Transverse colon (tissue), 4 donors: ENCODE results near the gene CHSY3. TPM values are rescaled to one million over a fixed set of nuclear protein-coding genes. Genes with fewer than 3 reads are reported as not detected.

Experiments used
- DNase-seq: peaks from one replicate; pipeline ENCODE4 v3.0.0-alpha.2; 2019
- H3K27ac ChIP-seq, 4 donors: fragments of 200-600 bp; sonication (generic); 2 replicates each; pipeline ENCODE4 v1.5.1; 2016 to 2018; ENCODE audit warnings: inconsistent platforms in 4 of 4
- H3K27me3 ChIP-seq: fragments of 200-600 bp; sonication (generic); 2 replicates; pipeline ENCODE4 v1.5.1; 2017; ENCODE audit warnings: inconsistent platforms
- H3K36me3 ChIP-seq, 4 donors: fragments of 200-600 bp; sonication (generic); 2 replicates each; pipeline ENCODE4 v1.5.1; 2017 to 2019; ENCODE audit warnings: inconsistent platforms in 4 of 4
- H3K4me1 ChIP-seq, 4 donors: fragments of 200-600 bp; sonication (generic); 2 replicates each; pipeline ENCODE4 v1.5.1; 2017 to 2020; ENCODE audit warnings: inconsistent platforms in 4 of 4
- H3K4me3 ChIP-seq, 4 donors: fragments of 200-600 bp; sonication (generic); 1 replicate in 1 of 4; 2 replicates in 3 of 4; pipeline versions ENCODE4 v1.5.1 to v1.6.1; 2017 to 2019; ENCODE audit warnings: inconsistent platforms in 4 of 4
- H3K9me3 ChIP-seq, 2 donors: fragments of 200-600 bp; sonication (generic); 2 replicates each; pipeline ENCODE4 v1.5.1; 2017 to 2019; ENCODE audit warnings: inconsistent platforms in 2 of 2
- EP300 ChIP-seq: sonication (generic); formaldehyde crosslinking; IDR thresholded peaks from one replicate; pipeline ENCODE4 v1.6.1; 2017; ENCODE audit warnings: antibody characterized with exemption, low read depth
- POLR2A ChIP-seq: fragments of 450-650 bp; IDR thresholded peaks from one replicate; pipeline ENCODE4 v1.6.1; 2016; ENCODE audit warnings: antibody characterized with exemption, mild to moderate bottlenecking, moderate library complexity
- POLR2AphosphoS5 ChIP-seq, 3 donors: sonication (generic); formaldehyde crosslinking; IDR thresholded peaks; one replicate each; pipeline ENCODE4 v1.6.1; 2016; ENCODE audit warnings: antibody characterized with exemption in 3 of 3
- WGBS, 2 donors: methylation state at CpG; one replicate each; pipeline ENCODE4 v1.1.5; 2018; ENCODE audit warnings: low coverage in 1 of 2; 5-methylcytosine and 5-hydroxymethylcytosine counted together
- in situ Hi-C, 4 donors: fragments of 200-750 bp; cut with MboI; loops; one replicate each; pipeline versions ENCODE4 v1.15.0 to v1.15.1; 2017; ENCODE audit warnings: low sequenced_read_pairs in 3 of 4, low pct_ligation_motif_present in 1 of 4, low pct_unique_long_range_greater_than_20kb in 1 of 4
- intact Hi-C: fragments of 100-400 bp; cut with DNase I; formaldehyde crosslinking; loops from one replicate; pipeline ENCODE4 v1.15.1; 2023; ENCODE audit warnings: low total_unique reads
- total RNA-seq, 4 donors: library from RNA; depleted of rRNA; stranded (reverse); fragments of >200 nt; gene quantifications; one replicate each; pipeline ENCODE4 v1.1.0, GENCODE V29; 2016
- TF ChIP-seq, protein P1 (sequence below), 5 experiments: fragments of 200-600 bp in 3 of 5; fragments of 450-650 bp in 2 of 5; sonication (generic) in 3 of 5; IDR thresholded peaks; 1 replicate in 2 of 5; 2 replicates in 3 of 5; pipeline ENCODE4 v1.5.1; 2016 to 2017; ENCODE audit warnings: antibody characterized with exemption in 5 of 5, inconsistent platforms in 3 of 5, mild to moderate bottlenecking in 2 of 5, moderate library complexity in 1 of 5

CHSY3 gene
- total RNA-seq, result under 1 TPM; 0.27 to 0.79 (median 0.49) TPM

DNA sequence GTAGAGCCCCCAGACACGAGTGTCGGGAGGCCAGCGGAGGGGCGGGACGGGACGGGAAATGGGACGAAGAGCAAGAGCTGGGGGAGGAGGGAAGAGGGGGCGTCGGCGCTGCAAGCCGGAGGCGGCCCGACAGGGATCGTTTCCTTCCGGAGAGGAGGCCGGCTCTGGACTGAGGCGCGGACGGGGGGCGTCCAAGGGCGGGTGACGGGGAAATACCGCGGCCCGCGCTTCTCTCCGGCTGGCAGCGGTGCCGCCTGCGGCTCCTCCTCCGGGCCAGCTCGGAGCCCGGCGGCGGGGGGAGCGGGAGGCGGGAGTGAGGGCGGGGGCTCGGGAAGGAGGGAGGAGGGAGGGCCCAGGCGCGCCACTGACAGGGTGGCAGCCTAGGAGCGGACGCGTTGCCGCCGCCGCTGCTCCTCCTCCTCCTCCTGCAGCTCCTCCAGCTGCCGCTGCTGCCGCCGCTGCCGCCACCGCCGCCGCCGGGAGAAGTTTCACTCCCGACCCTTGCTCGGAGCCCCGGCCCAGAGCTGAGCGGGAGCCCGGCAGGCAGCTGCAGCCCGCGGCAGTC is at the start of gene CHSY3:
Gene CHSY3 (plus strand): TSS at position 364 of the 565 bp plus-strand sequence.
- intact Hi-C loops, result no loop called here
- TF ChIP-seq POLR2A, result no peak
- TF ChIP-seq EP300, result no peak
- no peak for TF ChIP-seq POLR2AphosphoS5 (IDR thresholded peaks at IDR 0.05)
- TF ChIP-seq, protein P1, sequence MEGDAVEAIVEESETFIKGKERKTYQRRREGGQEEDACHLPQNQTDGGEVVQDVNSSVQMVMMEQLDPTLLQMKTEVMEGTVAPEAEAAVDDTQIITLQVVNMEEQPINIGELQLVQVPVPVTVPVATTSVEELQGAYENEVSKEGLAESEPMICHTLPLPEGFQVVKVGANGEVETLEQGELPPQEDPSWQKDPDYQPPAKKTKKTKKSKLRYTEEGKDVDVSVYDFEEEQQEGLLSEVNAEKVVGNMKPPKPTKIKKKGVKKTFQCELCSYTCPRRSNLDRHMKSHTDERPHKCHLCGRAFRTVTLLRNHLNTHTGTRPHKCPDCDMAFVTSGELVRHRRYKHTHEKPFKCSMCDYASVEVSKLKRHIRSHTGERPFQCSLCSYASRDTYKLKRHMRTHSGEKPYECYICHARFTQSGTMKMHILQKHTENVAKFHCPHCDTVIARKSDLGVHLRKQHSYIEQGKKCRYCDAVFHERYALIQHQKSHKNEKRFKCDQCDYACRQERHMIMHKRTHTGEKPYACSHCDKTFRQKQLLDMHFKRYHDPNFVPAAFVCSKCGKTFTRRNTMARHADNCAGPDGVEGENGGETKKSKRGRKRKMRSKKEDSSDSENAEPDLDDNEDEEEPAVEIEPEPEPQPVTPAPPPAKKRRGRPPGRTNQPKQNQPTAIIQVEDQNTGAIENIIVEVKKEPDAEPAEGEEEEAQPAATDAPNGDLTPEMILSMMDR (IDR thresholded peaks at IDR 0.05), result peak in 2 of 5 experiments; percentile 0 to 9
- Histone ChIP-seq H3K36me3 (no peaks in the 10 kb centered on the region), H3K27me3 (peaks cover 63% of the 10 kb centered on the region), H3K9me3 (no peaks in the 10 kb centered on the region), H3K27ac (peak within 1 kb of the TSS; percentile 56 to 71 (median 70)), H3K4me3 (peak within 1 kb of the TSS; percentile 52 to 69 (median 58)), H3K4me1 (peaks cover 12 to 26% (median 19%) of the 10 kb centered on the region in 4 donors)
- 1% methylated on average over 49 of the region's 62 CpGs; no CpG with 5 or more reads in 1 of the 2 donors for WGBS, 2 donors
- peak; percentile 78 for DNase-seq
- in situ Hi-C loops, result no loop called here

- Histone ChIP-seq H3K4me1 (no peaks in the 10 kb centered on the region), H3K27me3 (no peaks in the 10 kb centered on the region), H3K4me3 (no peak overlapping the region), H3K9me3 (no peaks in the 10 kb centered on the region), H3K36me3 (no peaks in the 10 kb centered on the region), H3K27ac (no peak overlapping the region)
- intact Hi-C loops (no loop called here), in situ Hi-C loops (no loop called here)
- DNase-seq, result no peak
- no peak for TF ChIP-seq EP300
- TF ChIP-seq POLR2AphosphoS5 (IDR thresholded peaks at IDR 0.05), result no peak
- no peak for TF ChIP-seq POLR2A
- TF ChIP-seq, protein P1 (IDR thresholded peaks at IDR 0.05), result no peak
- 98 to 100% methylated on average over 1 of the region's 1 CpG for WGBS, 2 donors
Measured at GRCh38 chr5:129856325-129856724, 47.9 kb upstream of the CHSY3 start.

GRCh38 chr5:129857116-129857515 is 47.1 kb upstream of the CHSY3 start:
- Histone ChIP-seq H3K36me3 (no peaks in the 10 kb centered on the region), H3K9me3 (no peaks in the 10 kb centered on the region), H3K4me3 (no peak overlapping the region), H3K4me1 (no peaks in the 10 kb centered on the region), H3K27ac (no peak overlapping the region), H3K27me3 (no peaks in the 10 kb centered on the region)
- in situ Hi-C loops (no loop called here), intact Hi-C loops (no loop called here)
- DNase-seq, result no peak
- TF ChIP-seq POLR2A, result no peak
- TF ChIP-seq, protein P1 (IDR thresholded peaks at IDR 0.05), result no peak
- TF ChIP-seq EP300, result no peak
- TF ChIP-seq POLR2AphosphoS5 (IDR thresholded peaks at IDR 0.05), result no peak
- WGBS, 2 donors, result 50 to 66% methylated on average over 1 of the region's 1 CpG

DNA sequence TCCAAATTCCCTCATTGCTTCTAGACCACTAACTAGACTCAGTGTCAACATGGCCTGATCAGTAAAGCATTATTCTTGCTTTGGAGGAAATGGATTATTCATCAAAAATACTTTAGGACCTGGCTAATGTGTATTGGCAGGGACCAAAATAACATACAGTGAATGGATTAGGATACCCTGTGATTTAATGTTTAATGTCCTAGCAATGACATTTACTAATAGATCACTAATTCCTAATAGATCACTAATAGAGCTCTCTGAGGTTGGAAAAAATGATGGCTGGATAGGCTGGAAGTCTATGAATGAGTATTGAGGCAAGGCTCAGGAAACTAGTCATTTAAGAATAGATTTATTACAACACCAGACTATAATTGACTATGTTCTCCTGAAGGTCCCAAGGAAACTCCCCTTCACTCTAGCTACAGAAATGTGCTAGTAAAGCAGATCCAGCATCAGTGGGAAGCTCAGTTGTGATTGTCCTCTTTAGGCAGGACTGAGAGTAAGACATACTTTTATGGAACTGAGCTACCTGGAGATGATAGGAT is 46.1 kb upstream of the CHSY3 start:
- no peak overlapping the region for H3K4me3 ChIP-seq
- no peaks in the 10 kb centered on the region for H3K36me3 ChIP-seq
- in situ Hi-C loops (no loop called here), intact Hi-C loops (no loop called here)
- no peak for DNase-seq
- TF ChIP-seq, protein P1 (IDR thresholded peaks at IDR 0.05), result no peak
- no peak for TF ChIP-seq EP300
- TF ChIP-seq POLR2A, result no peak
- TF ChIP-seq POLR2AphosphoS5 (IDR thresholded peaks at IDR 0.05), result no peak
- no peaks in the 10 kb centered on the region for H3K4me1 ChIP-seq
- no peaks in the 10 kb centered on the region for H3K27me3 ChIP-seq
- H3K27ac ChIP-seq, result no peak overlapping the region
- H3K9me3 ChIP-seq, result no peaks in the 10 kb centered on the region
